SH-SY5Y (cell line): Measurements from ENCODE around the gene NT5M.

ENCODE experiments used
- GATA2 ChIP-seq: IDR thresholded peaks from 2 replicates; pipeline ENCODE4 v1.6.1; 2011; ENCODE audit warnings: mild to moderate bottlenecking, low read depth, low read length
- GATA3 ChIP-seq: IDR thresholded peaks from 2 replicates; pipeline ENCODE4 v1.6.1; 2011; ENCODE audit warnings: low read depth, mild to moderate bottlenecking, low read length, moderate library complexity

DNA sequence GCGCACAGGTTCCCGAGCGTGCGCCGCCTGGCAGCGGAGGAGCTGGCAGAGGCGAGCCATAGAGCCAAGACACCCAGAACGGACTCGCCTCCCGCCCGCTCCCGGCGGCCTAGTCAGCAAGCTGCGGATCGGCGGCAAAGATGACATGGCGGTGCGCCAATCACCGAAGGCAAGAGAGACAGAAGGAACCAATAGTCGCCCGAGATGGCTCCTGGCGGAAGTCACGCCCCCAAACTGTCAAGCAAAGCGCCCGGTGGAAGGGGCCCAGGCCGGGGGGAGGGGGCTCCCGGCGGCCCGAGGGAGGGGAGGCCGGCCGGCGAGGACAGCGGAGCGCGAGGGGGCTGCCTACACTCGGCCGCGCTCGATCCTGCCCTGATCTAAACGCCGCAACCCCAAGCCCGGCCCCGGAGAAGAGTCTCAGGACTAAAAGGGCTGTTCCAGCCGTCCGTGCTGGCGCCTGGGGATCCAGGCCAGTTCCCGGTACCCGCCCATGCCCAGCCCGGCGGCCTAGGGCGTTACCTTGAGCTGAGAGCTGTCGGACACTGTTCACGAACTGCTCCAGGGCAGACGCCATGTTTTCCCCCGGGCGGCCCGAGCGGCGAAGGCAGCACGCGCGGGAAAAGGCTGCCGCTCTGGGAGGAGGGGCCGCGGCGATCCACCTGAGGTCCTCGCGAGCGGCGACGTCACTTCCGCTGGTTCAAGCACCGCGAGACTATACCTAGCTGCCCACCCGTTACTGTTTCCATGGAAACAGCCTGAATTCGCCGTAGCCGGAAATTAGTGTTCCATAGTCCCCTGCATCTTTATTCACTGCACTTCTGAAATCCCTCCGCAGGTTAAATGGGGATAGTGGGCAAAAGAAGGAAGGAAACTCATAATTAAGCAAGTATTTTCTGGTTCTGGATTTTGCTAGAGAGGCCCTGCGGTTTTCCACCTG, 22.3 kb upstream of the NT5M start, which contains the start of gene COPS3:
- TF ChIP-seq GATA3 (no peak), GATA2 (no peak)
